OCI-M2 (cell line): ENCODE data around the gene STUM.
"Not testable (repeated sequence)": the region's sequence is repeated elsewhere in the genome, so short reads cannot be mapped to it uniquely, and the experiment has no call there.

Experiments
- DNase-seq: peaks from one replicate; lab custom pipeline; 2025; ENCODE audit not compliant: unreplicated experiment; lab: John Stamatoyannopoulos, UW

The STUM gene

DNA sequence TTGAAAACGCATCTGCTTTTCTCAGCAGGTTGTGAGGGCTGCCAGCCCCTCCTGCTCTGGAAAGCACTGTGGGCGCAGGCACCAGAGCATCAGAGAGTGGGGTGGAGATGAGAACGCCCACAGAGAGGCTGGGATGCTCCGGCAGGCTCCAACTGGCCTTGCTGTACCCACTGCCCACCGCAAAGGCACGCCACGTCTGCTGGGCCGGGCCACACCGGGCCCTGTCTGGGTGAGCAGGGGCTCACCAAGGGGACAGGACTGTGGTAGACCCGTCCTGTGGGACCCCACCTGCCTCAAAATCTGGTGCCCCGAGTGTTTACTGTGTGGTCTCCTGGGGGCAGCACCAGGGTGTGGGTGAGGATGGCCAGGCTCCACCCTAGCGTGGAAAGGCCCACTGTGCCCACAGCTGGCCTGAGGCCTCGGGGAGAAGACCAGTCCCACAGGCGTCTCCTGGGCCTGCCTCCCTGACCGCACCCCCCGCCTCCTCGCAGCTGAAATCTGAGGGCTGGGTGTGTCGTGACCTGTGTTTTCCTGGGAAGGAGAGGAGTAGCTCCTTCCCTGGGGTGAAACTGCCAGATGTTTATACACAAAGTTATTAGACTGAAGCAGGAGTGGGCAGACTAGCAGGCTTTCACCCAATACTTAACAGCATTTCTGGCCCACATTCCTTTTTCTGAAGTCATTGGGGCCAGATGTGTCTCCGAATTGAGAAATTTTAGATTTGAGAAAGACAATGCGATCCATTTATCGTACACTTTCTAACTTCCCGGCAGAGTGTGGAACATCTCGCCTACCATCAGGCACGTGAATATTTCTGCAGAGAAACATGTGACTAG lies 53.8 kb downstream of the STUM start:
- DNase-seq = no peak

DNA sequence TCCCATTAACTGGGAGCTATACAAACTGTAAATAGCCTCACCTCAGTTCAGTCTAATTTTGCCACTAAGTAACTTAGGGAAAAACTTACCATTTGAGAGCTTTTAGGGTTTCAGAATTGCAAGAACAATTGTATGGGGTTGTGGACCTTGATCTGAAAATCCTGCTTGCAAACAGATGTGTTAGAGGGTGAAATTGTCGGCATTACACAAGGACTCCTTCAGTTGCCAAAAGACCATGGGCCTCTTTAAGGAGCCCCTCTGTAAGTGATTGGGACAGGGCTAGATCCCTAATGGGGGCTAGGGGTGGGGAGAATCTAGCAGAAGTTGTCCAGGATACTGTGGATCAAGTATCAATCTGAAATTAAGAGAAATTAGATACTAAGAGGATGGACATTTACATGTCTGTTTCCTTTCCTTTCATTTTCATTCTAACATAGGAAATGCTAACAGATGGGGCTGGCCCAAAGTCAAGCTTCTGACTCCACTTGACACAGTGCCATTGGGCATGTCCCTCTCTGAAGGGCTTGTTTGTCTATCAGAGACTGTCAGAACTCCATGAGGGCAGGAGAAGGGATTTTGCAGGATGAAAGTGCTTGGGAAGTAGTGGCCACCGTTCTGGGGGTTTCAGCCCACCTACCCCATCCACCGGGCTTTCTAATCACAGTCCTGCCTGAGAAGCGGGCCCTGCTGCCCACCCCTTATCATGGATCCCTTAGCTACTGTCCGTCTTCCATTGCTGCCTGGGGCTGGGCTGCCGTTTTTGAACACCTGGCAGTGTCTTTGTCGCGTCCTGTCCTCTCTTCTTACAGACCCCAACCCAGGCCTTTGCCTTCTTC lies 54.7 kb downstream of the STUM start:
- no peak for DNase-seq

DNA sequence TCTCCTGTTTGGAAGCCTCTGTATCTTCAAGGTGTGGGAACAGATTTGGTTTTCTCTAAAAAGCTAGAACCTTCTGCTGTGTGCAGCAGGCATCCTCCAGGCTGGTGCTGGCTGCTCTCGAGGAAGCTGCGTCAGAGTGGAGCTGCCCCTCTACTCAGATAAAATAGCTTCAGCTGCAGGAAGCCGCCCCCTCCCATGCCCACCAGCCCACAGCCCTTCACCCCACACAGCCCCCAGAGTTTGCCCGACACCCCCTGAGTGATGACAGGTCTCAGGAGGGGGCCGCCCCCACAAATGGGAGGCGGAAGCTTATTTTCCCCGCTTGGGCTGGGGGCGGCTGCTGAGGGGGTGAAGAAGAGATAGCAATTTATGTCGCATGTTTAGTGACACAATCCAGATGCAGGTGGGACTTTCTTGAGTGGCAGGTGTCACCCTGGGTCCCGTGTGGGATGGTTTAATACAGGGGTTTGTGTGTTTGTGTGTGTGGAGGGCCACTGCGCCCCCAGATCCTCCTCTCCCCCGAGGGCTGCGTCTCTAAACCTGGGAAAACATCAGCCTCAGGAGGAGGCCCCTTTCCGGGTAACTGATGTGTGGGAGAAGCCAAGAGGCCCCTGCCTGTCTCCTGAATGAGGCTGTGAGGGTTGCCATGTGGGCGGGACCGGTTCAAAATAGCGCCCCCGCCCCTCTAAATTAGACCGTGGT lies 55.4 kb downstream of the STUM start:
- DNase-seq = no peak

- no peak for DNase-seq
Observed at GRCh38 chr1:226604560-226605317, 56.2 kb downstream of the STUM start.

- no peak for DNase-seq
Observed at GRCh38 chr1:226605318-226605950, 56.9 kb downstream of the STUM start.

GRCh38 chr1:226606311-226607267 lies 58.0 kb downstream of the STUM start:
- DNase-seq = no peak

- DNase-seq = no peak
Observed at GRCh38 chr1:226607268-226607660, 58.7 kb downstream of the STUM start.

GRCh38 chr1:226607821-226608220 lies 59.3 kb downstream of the STUM start:
- DNase-seq = no peak

DNA sequence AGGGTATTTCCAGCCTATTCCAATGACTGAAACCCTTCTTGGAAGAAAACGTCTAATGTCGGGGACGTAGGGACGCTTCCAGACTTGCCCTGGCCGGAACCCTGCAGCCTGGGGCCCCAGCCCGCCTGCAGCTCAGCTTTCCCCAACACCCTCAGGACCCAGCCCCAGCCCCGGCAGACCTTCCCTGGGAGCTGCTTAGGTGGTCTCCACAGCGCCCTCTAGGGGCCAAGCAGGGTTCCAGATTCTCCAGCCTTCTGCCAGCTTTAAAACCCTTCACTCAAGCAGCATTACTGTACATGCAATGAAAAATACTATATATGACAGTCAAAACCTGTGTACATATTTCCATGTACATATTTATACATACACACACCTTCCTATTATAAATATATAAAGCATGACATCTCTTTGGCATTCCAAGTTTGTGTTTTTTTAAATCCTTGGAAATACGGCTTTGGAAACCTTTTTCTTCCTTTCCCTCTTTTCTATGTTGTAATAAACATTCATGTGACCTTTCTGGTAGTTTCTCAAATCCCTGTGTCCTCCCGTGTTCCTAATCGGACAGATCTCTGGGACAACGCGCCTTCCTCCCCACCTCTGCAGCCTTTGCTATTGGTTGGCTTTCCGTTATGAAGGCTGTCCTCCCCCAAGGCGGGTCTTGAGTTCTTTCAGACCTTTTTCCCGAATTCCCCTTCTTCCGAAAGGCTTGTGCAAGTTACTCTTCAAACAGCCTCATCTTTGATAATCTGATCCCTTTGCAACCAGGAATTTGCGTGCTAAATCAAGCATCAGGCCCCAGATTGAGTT lies 60.3 kb downstream of the STUM start:
- DNase-seq = no peak

DNA sequence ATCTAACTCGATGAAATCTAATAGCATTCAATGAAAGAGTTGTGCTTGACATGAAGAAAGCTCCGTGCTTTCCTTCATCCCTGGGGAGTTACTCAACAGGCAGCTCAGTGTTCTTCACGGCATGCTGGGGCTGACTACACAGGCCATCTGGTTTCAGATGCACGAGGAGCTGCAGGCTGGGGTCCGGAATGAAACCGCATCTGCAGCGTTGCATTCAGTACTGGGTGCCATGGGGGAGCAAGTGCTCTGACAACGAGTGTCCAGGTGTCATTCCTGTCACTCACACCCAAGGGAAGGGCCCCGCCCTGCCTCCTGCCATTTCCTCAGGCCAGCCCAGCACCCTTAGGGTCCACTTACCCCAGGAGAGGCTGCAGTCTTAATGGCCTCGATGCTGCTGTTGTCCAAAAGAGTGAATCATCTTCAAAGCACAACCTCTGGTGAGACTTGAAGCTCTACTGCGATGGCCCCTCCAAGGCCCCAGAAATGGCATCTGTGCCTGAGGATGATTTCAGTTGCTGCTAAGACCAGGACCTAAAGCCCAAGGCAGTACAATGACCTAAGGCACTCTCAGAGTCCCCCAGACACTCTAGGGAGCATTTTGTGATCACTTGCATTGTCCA lies 61.4 kb downstream of the STUM start:
- DNase-seq = no peak

- DNase-seq = no peak
Observed at GRCh38 chr1:226610671-226611070, 62.1 kb downstream of the STUM start.

- no peak for DNase-seq
Observed at GRCh38 chr1:226611301-226611700, 62.7 kb downstream of the STUM start.

GRCh38 chr1:226611980-226612379 lies 63.4 kb downstream of the STUM start:
- DNase-seq = not testable (repeated sequence)

DNA sequence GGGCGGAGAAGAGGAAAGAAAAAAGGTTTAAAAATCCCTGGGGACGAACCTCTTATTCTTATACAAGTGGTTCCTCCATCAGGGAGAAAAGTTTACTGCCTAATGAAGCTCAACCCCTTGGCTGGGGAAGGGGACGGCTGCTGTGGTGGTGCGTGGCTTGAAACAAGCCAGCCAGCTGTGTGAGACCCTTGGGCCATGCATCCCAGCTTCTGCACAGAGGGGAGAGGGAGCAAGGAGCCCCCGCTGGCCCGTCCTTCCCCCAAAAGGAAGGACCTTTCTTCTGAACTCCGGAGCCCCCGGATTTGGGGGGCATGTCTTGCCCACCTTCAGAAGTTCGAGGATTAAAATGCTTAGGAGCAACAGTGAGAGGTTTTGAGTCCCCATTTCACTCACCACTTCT lies 67.3 kb downstream of the STUM start:
- DNase-seq = no peak

- DNase-seq = no peak
Observed at GRCh38 chr1:226616636-226617035, 68.1 kb downstream of the STUM start.

- DNase-seq = no peak
Observed at GRCh38 chr1:226617109-226617508, 68.5 kb downstream of the STUM start.

DNA sequence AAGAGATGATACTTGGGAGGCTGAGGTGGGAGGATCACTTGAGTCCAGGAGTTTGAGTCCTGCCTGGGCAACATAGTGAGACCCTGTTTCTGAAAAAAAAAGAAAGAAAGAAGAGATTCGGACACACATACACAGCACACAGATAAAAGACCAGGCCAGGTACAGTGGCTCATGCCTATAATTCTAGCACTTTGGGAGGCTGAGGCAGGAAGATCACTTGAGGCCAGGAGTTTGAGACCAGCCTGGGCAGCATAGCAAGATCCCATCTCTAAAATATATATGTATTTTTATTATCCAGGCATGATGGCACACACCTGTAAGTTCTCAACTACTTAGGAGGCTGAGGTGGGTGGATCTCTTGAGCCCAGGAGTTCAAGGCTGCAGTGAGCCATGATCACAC lies 69.2 kb downstream of the STUM start:
- DNase-seq = not testable (repeated sequence)

- DNase-seq = no peak
Observed at GRCh38 chr1:226618380-226618779, 69.8 kb downstream of the STUM start.
